ENCODE measurements around the gene BCL2.

Gene BCL2

DNA sequence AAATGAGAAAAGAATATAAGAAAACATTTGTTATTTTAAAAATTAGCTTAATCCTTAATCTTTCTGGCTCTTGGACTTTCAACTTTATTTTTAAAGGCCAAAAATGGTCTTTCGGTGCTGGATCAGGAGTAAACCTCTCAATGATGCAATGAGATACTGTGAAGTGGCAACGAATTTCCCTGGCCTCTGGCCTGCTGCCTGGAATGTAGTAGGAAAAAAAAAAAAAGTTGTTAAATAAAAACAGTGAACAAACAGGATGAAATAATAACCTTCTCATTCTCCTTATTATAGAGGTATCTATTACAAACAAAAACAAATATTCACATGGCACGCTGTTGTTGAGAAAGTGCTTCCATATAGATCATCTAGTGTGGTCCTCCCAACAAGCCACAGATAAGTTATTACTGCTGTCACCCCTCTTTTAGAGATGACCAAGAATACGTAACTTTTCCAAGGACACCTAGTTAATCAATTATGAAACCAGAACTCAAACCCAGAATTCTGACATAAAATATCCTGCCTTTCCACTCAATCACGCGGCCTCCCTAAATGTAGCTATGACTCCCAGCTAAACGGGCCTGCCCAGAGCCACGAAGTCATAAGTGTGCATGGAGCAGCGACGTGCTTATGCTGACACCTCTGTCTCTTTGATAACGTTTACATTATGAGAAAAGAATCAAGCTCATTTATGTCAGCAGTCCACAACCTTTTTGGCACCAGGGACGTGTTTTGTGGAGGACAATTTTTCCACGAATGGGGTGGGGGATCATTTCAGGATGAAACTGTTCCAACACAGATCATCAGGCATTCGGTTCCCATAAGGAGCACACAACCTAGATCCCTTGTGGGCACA, 170.9 kb downstream of the BCL2 start:
- Histone ChIP-seq H3K4me1 (no peaks in the 10 kb centered on the region), H3K4me3 (ENCODE audit: low read depth, low read length) (no peak overlapping the region), H3K36me3 (no peaks in the 10 kb centered on the region), H3K27me3 (no peaks in the 10 kb centered on the region), H3K9me3 (no peaks in the 10 kb centered on the region)
- no peak for DNase-seq
- TF ChIP-seq, protein P1, sequence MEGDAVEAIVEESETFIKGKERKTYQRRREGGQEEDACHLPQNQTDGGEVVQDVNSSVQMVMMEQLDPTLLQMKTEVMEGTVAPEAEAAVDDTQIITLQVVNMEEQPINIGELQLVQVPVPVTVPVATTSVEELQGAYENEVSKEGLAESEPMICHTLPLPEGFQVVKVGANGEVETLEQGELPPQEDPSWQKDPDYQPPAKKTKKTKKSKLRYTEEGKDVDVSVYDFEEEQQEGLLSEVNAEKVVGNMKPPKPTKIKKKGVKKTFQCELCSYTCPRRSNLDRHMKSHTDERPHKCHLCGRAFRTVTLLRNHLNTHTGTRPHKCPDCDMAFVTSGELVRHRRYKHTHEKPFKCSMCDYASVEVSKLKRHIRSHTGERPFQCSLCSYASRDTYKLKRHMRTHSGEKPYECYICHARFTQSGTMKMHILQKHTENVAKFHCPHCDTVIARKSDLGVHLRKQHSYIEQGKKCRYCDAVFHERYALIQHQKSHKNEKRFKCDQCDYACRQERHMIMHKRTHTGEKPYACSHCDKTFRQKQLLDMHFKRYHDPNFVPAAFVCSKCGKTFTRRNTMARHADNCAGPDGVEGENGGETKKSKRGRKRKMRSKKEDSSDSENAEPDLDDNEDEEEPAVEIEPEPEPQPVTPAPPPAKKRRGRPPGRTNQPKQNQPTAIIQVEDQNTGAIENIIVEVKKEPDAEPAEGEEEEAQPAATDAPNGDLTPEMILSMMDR (IDR thresholded peaks at IDR 0.05; ENCODE audit: low read depth, low read length), result no peak

DNA sequence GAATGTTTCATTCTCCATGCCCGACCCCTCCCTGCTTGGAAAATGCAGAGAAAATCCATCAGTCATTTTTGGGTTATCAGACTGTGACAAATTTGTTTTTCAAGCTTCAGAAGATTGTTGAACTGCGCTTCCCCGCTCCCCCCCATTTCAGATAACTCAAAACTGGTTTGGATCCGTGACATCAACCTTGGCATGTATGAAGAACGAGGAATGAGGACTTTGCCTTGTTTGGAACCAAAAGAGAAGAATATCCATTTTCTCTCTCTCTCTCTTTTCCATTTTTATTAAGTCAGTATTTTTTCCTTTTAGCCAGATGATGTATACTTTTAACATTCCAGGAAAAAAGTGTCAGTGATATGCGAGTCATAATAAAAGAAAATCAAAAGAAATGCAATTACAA, 171.6 kb downstream of the BCL2 start:
- TF ChIP-seq, protein P1 (IDR thresholded peaks at IDR 0.05; ENCODE audit: low read depth, low read length), result no peak

DNA sequence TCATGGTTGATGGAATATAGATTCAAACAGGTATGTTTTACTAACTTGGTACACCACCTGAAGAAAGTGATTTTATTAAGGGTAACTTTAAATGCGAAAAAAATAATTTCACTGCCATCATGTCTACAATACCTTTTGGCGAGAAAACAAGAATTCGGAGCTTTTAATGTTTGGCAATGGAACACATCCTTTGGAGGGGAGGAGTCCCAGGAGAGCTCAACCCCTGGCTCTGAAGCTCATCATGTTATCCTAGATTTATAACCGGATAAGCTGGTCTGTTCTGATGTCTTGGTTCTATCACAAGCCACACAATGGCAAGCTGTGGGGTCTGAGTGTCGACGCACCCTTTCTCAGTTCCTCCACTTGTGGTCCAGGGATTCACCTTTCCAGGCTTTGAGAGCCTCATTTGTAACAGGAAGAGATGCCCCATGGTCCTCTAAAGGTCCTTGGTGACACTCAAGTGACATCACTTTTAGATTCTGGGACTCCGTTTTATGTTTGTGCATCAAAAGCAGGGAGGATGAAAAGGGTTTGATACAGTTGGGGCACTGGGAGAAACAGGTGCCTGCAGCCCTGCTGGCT, 172.7 kb downstream of the BCL2 start:
- TF ChIP-seq, protein P1 (IDR thresholded peaks at IDR 0.05; ENCODE audit: low read depth, low read length), result no peak
- no peaks in the 10 kb centered on the region for H3K9me3 ChIP-seq
- H3K27me3 ChIP-seq, result no peaks in the 10 kb centered on the region
- no peak for DNase-seq
- no peaks in the 10 kb centered on the region for H3K36me3 ChIP-seq
- no peaks in the 10 kb centered on the region for H3K4me1 ChIP-seq
- H3K4me3 ChIP-seq (ENCODE audit: low read depth, low read length), result no peak overlapping the region

More for the DNA sequence above, 171.6 kb downstream of the BCL2 start:
- Histone ChIP-seq H3K9me3 (no peaks in the 10 kb centered on the region), H3K36me3 (no peaks in the 10 kb centered on the region), H3K4me1 (no peaks in the 10 kb centered on the region), H3K27me3 (no peaks in the 10 kb centered on the region), H3K4me3 (ENCODE audit: low read depth, low read length) (no peak overlapping the region)
- no peak for DNase-seq

DNA sequence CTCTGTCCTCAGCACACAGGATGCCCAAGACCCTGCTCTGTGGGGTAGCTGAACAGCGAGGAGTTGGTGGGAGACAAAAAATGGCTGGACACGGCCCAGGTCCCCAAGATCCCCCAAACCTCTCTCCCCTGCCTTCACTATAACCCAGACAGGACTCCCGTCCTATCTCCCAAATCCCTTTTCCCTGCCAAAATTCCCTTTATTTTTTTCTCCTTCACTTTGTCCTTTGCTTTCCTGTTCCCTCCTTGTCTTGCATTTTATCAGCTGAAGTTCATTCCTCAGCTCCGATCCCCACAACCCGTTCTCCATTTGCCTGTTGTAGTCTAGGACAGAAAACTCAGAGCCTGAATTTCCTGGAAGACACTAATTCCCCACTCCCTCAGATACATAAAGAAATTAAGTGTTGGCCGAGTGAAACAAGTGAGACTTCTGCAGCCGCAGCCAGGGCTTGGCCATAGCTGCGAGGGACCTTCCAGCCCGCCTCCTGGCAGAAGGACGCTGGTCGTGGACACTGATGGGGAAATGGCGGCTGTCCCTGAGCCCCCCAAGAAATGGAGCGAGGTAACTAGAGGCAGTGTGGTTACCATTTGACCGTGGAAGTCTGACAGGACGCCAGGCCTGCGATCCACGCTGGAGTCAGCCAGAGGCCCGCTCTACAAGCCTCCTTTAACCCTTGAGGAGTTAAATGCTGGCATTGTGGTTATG, 173.6 kb downstream of the BCL2 start:
- no peak for DNase-seq
- H3K4me1 ChIP-seq, result no peaks in the 10 kb centered on the region
- H3K9me3 ChIP-seq, result no peaks in the 10 kb centered on the region

DNA sequence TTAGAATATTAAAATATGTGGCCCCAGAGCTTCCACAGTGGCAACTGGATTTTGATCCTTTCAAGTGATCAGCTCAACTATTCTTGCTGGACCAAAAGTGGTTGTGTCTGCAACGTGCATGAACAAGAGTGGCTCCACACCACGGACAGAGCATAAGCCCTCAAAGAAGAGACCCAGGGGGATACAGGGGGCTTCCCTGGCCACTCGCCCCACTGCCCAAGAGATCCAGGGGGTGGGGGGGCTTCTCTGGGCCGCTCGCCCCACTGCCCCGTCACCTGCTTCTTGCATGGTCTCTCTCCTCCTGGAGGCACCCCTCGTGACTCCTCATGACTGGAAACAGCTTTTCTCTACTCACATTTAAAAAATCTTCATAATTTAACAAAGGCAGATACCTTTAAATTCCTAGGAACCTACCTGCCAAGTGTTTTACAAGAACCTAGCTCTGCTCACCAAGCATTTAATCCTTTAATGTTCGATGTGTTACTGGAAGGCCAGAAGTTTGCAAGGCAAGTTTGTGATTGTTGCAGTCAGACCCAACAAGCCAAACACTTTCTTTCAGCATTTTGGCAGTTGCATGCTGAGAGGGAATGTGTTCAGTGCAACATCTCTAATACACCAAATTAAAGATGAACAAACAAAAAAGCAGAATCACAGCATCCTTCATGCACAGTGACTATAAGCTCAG, 174.3 kb downstream of the BCL2 start:
- H3K27me3 ChIP-seq, result no peaks in the 10 kb centered on the region
- no peak overlapping the region for H3K4me3 ChIP-seq (ENCODE audit: low read depth, low read length)
- no peak for DNase-seq
- TF ChIP-seq, protein P1 (IDR thresholded peaks at IDR 0.05; ENCODE audit: low read depth, low read length), result no peak
- no peaks in the 10 kb centered on the region for H3K9me3 ChIP-seq
- no peaks in the 10 kb centered on the region for H3K36me3 ChIP-seq
- no peaks in the 10 kb centered on the region for H3K4me1 ChIP-seq

More for the DNA sequence above, 173.6 kb downstream of the BCL2 start:
- Histone ChIP-seq H3K27me3 (no peaks in the 10 kb centered on the region), H3K4me3 (ENCODE audit: low read depth, low read length) (no peak overlapping the region), H3K36me3 (no peaks in the 10 kb centered on the region)
- TF ChIP-seq, protein P1 (IDR thresholded peaks at IDR 0.05; ENCODE audit: low read depth, low read length), result no peak

Measured in BE2C (cell line).